Raji (cell line): Measurements from ENCODE around the gene ECSCR.

Experiments
- POLR2A ChIP-seq: IDR thresholded peaks from 2 replicates; pipeline ENCODE4 v1.6.1; 2011; ENCODE audit warnings: low read depth, low read length, control low read depth; ENCODE audit not compliant: insufficient read depth

ECSCR gene

DNA sequence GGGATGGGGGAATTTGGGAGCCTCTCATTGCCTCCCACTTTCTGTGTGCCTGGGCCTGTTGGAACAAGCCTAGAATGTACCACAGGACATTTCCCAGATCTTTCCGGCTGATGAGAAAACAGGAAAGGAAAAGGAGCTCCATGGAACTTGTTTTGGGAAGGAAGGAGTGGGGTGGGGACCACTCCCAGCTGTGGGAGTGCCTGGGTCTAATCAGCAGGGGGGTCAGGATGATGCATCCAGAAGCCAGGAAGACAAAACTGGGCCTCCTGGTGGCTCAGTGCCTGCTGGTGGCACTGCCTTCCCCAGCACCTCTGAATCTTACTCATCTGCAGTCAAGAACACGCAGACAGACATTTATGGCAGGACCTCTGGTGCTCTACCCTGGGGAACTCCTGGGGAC lies 11.0 kb upstream of the ECSCR start:
- no peak for TF ChIP-seq POLR2A

DNA sequence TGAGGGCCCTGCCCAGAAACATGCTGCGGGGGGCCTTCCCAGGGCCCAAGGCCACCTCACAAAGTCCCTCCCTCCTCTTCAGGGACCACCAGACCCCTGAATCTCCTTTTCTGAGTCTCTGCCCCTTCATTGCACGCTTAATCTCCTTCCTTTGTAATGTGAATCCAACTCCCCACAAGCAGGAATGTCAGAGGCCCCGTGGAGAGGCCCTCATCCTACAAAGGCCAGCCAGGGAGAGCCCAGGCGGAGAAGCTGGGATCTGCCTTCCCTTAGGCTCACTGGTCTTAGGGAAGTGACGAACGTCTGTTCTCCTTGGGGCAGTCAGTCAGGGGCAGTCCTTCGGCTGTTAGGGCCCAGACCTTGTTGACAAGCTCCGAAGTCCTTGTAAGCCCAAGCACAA lies 10.6 kb upstream of the ECSCR start:
- no peak for TF ChIP-seq POLR2A

DNA sequence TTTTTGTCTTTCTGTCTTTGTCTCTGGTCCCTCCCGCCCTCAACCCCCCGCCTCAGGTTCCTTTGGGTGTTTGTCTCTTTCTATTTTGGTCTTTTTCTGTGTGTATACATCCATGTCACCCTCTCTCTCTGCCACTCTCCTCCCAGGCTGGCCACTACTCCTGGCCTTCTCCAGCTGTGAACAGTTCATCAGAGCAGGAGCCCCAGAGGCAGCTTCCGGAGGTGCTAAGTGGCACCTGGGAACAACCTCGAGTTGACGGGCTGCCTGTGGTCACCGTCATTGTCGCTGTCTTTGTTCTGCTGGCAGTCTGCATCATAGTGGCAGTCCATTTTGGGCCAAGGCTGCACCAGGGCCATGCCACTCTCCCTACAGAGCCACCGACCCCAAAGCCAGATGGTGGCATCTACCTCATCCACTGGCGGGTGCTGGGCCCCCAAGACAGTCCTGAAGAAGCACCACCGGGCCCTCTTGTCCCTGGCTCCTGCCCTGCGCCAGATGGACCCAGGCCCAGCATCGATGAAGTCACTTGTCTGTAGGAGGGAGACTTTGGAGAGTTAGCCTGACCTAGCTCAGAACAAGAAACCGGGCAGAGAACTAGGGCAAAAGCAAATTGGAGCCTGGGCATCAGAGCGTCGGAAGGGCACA lies 10.0 kb upstream of the ECSCR start:
- no peak for TF ChIP-seq POLR2A

DNA sequence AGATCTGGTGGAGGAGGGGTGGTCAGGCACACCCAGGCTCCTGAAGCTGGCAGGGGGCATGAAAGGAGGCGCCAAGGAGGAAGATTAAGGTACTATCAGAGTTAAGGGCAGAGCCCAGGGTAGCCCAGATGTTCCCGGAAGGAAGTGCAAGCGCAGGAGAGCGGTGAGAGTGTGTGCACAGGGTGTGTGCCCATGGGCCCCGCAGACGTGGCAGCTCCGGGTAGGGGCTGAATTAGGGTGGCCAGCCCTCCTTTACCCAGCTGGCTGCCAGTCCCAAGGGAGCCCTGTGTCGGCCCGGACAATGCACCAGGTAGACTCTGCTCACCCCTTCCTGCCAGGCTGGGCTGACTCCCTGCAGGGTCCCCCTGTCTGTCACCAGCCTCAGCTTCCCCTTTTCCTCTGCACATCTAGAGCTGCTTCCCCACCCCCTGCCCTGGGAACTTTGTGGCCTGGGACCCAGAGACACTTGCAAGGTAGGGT lies 8.3 kb upstream of the ECSCR start, which contains the start of gene SMIM33:
Gene SMIM33, plus strand, starts transcription at position 184 of the 480 bp plus-strand sequence. Its CDS starts 118 bp downstream, at position 302.
- TF ChIP-seq POLR2A, result no peak

DNA sequence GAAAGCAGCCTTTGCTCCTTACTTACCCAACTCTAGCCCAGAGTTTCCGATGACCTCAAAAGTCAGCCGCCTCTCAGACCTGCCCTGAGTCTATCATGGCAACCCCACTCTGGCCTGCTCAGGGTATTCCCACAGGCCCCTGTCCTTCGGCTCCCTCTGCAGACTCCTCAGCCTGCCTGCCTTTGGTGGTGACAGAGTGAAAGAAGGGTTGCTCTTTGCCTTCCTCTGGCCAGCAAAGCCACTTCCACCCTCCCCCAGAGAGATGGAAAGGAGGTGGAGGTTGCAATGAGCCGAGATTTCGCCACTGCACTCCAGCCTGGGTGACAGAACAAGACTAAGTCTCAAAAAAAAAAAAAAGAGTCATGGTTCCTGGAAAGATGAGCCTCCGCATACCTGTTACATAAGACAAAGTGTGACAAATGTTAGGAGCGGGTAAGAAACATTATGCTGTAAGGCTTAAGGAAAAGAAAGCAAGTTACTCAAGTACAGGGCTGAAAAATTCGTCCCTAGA lies 5.9 kb upstream of the ECSCR start:
- no peak for TF ChIP-seq POLR2A

DNA sequence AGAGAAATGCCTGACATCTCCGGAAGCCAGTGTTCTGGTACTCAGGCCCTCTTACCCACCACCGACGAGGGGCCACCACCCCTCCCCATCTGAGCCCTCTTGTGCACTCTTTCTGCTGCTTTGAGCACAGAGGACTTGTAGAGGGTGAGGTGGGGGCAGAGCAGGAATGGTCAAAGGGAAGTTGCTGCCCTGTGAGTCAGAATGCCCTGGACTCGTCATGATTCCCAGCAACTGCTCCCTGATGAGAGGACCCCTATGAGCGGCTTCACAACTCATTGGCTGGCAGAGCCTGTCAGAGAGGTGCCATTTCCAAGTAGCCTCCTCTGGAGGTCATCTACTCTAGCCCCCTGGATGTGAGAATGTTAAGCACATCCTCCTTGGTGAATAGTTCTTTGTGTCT lies 845 bp downstream of the ECSCR start:
- TF ChIP-seq POLR2A, result no peak

DNA sequence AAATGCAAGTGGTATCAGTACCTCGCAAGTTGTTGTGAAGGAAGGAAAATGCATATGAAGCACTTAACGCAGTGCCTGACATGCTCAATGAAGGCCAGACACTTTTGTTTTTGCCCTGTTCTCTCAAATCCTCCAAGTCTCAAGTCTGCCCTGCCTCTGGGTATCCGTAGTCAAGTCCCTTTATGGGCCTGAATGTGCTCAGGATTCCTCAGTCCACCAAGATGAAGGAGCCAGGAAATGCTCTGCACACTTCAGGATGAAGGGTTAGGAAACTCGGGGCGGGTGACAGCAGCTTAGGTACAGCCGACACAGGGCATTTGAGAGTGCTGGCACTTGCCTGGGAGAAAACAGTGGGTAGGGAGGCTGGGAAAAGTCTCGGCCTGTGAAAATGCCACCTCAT lies 1.4 kb downstream of the ECSCR start:
- TF ChIP-seq POLR2A, result no peak

DNA sequence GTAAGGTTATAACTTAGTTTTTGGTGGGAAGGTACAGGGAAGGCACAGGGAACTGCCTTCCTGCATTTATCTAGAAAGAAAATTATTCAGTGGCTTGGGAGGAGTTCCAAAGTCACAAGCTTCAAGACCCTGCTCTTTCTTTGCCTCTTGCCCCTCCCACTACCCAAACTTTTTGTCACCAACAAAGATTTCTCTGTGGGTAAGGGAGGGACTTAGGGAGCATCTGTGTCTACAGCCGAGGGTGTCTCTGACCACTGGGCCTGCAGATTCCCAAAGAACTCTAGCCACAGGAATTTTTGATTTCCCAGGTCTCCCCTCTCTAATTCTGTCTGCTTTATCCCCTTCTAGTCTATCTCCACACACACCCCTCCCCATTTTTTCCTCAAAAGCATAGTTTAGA lies 2.1 kb downstream of the ECSCR start:
- no peak for TF ChIP-seq POLR2A

DNA sequence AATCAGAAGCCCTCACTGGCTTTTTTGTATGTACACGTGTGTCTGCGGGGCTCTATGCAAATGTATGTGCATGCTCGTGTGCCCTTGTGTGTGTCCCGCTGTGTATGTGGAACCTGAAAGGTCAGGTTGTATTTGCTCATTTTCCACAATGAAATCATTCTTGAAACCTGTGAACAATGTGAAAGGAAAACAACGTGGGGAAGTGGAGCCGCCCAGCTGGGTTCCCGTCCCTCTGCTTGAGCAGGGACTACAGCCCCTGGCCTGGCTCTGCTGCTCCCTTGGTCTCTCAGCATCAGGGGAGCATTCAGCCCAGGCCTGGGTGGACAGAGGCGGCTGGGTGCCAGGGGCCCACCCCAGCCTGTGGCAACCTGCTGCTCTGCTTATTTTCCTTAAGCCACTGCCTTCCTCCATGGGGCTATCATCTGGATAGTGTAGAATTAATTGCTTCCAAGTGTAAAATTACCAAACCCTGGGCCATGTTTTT lies 3.0 kb downstream of the ECSCR start:
- no peak for TF ChIP-seq POLR2A

DNA sequence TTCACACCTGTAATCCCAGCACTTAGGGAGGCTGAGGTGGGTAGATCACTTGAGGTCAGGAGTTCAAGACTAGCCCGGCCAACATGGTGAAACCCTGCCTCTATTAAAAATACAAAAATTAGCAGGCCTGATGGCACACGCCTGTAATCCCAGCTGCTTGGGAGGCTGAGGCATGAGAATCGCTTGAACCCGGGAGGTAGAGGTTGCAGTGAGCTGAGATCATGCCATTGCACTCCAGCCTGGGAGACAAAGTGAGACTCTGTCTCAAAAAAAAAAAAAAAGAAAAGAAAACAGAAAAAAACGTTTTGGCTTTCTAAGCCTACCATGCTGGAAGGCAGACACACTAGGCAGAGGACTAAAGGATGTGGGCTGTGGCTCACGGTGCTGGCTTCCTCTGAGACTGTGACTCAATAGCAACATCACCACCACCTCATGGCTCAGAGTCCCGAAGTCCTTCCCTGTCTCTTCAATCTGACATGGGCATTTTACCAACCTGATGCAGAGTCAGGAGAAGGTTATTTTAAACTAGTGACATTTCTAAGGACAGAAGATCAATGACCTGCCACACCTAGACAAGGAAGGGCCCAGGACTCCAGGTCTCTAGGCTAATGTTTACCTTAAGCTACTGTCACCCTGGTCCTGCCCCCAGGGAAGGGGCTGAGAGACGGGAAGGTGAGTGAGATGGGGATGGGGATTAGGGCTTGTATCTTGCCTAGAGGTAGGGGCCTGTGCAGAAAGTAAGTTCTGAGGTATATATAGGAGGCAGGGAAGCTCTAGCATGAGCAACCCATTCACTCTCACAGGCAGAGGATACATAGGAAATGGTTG lies 3.7 kb downstream of the ECSCR start:
- no peak for TF ChIP-seq POLR2A

DNA sequence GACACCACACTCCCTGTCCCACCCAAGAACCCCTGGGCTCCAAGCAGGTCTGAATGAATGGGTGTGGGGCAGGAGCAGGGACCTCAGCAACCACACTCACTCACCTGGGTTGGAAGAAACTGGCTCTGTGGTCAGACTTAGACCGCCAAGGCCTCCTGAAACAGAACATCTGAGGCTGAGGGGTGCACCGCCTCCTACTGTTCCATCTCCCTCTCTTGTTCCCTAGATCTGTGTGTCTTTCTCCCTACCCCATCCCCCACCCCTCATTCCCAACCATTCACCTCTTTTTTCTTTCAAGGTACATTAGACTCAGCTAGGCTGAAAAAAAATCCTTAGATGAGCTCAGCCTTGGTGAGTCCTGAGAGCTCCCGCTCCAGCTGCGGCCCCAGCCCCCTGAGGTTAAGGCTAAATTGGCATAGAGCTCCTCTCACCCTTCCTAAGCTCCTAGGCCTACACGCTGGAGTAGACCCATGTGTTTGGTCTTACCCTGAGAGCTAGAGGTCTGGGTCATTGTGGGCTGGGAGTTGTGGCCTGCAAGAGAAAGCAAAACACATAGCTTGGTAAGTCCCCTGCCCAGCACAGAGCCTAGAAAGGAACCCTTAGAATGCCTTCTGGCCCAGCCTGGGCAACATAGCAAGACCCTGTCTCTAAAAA lies 4.8 kb downstream of the ECSCR start:
- TF ChIP-seq POLR2A, result no peak

DNA sequence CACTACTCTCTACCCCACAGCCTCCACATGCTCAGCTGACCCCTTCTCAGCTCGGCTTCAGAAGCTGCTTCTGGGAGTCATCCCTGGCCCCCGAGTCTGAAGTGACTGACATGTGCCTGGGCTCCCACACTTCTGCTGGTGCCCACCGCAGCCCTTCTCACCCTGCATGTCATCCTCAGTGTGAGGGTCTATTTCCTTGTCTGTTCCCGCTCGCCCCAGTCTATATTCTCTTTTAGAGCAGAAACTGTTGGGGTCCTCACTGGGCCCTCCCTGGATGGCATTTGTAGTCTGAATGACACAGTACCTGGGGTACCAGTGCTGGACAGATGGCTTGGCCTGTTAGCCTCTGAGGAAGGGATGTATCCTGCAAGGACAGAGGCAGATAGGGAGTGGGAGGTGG lies 5.3 kb downstream of the ECSCR start:
- no peak for TF ChIP-seq POLR2A

DNA sequence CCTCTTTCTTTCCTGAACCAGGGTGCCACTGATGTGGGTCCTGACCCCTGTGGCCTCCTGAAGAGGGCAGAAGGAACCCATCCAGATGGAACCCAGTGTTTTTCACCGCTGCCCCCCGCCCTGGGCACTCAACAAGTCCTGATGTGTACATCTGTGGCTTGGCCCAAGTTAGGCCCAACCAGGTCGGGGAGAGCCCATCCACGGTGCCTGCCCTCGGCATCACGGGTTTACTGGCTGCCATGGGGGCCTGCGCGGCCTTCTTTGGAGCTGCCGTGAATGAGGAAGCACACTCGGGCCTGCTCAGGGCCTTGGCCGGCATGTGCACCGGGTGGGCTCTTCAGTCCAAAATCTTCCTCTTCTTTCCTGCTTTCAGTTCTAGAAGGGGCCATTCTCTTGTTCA lies 5.8 kb downstream of the ECSCR start:
- TF ChIP-seq POLR2A, result no peak

DNA sequence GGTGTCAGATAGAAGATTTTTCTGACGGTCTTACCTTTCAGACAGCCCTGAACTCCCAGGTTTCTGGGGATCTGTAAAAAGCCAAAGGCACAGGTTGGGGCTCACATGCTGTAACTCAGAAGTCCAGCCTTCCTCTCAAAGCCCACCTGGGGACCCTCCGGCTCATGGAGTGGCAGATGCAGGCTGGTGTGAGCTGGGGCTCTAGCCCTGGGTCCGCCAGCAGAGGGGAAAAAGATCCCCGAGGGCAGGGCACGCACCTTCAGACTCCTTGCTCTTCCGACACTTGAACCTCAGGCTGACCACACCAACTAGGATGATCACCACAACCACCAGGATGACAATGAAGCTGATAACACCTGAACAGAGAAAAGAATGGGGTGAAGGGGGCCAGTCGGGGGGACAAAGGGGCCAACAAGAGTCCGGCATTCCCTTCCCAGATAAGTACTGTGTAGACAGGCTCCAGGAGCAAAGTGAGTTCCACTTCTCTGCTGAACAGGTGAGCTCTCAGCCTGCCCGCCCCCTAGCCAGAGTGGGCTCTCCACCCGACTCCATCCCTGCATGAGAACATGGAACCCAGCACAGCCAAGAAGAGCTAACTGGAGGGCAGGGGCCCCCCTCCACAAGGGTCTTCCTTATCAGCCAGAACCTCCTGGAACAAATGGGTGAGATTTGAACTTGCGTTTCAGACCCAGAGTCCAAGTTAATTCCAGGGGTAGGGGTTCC lies 7.8 kb downstream of the ECSCR start:
- TF ChIP-seq POLR2A, result no peak
